OCI-LY3 (cell line): ENCODE measurements around the gene EDAR.

Experiments used
- H2AFZ ChIP-seq: fragments of 200-600, 300-600 bp; shearing (Covaris generic); 2 replicates; pipeline ENCODE4 v1.6.0; 2014; ENCODE audit warnings: antibody characterized with exemption, low read depth, low read length
- H3K27ac ChIP-seq: fragments of 200-600, 300-600 bp; sonication (generic); 2 replicates; pipeline ENCODE4 v1.5.1; 2014; ENCODE audit warnings: mild to moderate bottlenecking, low read length, moderate library complexity, mixed read lengths
- H3K27me3 ChIP-seq: fragments of 200-600, 300-600 bp; sonication (generic); 2 replicates; pipeline ENCODE4 v1.6.1; 2014; ENCODE audit warnings: low read depth, low read length, mixed read lengths
- H3K36me3 ChIP-seq: fragments of 200-600, 300-600 bp; sonication (generic); replicated peaks from 2 replicates; pipeline ENCODE3; 2014; ENCODE audit warnings: low read depth, low read length, mixed read lengths
- H3K4me1 ChIP-seq: fragments of 300-600, 200-600 bp; sonication (generic); 2 replicates; pipeline ENCODE4 v1.6.1; 2014; ENCODE audit warnings: low read length, mixed read lengths
- H3K4me2 ChIP-seq: fragments of 200-600, 300-600 bp; sonication (generic); 2 replicates; pipeline ENCODE4 v1.6.1; 2014; ENCODE audit warnings: low read length, mixed read lengths
- H3K4me3 ChIP-seq: fragments of 300-600, 200-600 bp; sonication (generic); 2 replicates; pipeline ENCODE4 v1.5.1; 2014; ENCODE audit warnings: antibody characterized with exemption, mild to moderate bottlenecking, low read length, moderate library complexity
- H3K79me2 ChIP-seq: fragments of 300-600, 200-600 bp; shearing (Covaris generic); 2 replicates; pipeline ENCODE4 v1.6.1; 2014; ENCODE audit warnings: mild to moderate bottlenecking, low read length, mixed read lengths
- H3K9ac ChIP-seq: fragments of 300-600, 200-600 bp; shearing (Covaris generic); 2 replicates; pipeline ENCODE4 v1.6.0; 2014; ENCODE audit warnings: mild to moderate bottlenecking, low read length, moderate library complexity
- H3K9me3 ChIP-seq: fragments of 200-600, 300-600 bp; shearing (Covaris generic); 2 replicates; pipeline ENCODE4 v1.6.1; 2014; ENCODE audit warnings: low read length, mixed read lengths; ENCODE audit not compliant: insufficient read depth
- H4K20me1 ChIP-seq: fragments of 200-600, 300-600 bp; sonication (generic); 2 replicates; pipeline ENCODE4 v1.6.1; 2016; ENCODE audit warnings: low read length, mixed read lengths; ENCODE audit not compliant: insufficient read depth
- EZH2phosphoT487 ChIP-seq: fragments of 200-600 bp; shearing (Covaris generic); IDR thresholded peaks from 2 replicates; pipeline ENCODE4 v1.6.1; 2018; ENCODE audit warnings: antibody characterized with exemption, mixed run types, low read depth
- TF ChIP-seq, protein P1 (sequence below): fragments of 200-600, 300-600 bp; sonication (generic); IDR thresholded peaks from 2 replicates; pipeline ENCODE4 v1.5.1; 2014; ENCODE audit warnings: antibody characterized with exemption, low read length, low read depth

Gene EDAR

DNA sequence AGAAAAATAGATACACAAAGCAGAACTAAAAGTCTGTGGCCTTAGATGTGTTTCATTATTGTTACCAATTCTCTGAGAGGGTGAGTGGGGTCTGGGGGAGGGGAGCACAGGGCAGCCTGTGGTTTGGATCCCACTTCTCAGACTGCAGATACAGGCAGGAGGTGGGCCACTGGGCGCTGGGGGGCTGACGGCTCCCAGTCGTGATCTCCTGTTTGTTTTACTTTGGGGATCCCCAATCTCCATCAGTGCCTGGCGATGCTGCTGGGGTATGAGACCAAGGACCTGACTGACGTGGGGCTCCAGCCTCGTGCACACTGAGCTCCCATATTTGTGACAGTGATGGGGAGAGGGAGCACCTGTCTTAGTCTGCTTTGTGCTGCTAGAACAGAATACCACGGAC is 54.9 kb downstream of the EDAR start:
- Histone ChIP-seq H3K27ac (no peak overlapping the region), H3K9ac (no peak overlapping the region), H3K4me3 (no peak overlapping the region), H2AFZ (no peak overlapping the region), H3K36me3 (no peaks in the 10 kb centered on the region), H4K20me1 (no peaks in the 10 kb centered on the region), H3K9me3 (no peaks in the 10 kb centered on the region), H3K4me1 (no peaks in the 10 kb centered on the region), H3K4me2 (no peak overlapping the region), H3K27me3 (no peaks in the 10 kb centered on the region), H3K79me2 (no peaks in the 10 kb centered on the region)
- TF ChIP-seq, protein P1, sequence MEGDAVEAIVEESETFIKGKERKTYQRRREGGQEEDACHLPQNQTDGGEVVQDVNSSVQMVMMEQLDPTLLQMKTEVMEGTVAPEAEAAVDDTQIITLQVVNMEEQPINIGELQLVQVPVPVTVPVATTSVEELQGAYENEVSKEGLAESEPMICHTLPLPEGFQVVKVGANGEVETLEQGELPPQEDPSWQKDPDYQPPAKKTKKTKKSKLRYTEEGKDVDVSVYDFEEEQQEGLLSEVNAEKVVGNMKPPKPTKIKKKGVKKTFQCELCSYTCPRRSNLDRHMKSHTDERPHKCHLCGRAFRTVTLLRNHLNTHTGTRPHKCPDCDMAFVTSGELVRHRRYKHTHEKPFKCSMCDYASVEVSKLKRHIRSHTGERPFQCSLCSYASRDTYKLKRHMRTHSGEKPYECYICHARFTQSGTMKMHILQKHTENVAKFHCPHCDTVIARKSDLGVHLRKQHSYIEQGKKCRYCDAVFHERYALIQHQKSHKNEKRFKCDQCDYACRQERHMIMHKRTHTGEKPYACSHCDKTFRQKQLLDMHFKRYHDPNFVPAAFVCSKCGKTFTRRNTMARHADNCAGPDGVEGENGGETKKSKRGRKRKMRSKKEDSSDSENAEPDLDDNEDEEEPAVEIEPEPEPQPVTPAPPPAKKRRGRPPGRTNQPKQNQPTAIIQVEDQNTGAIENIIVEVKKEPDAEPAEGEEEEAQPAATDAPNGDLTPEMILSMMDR: no peak
- no peak for TF ChIP-seq EZH2phosphoT487

DNA sequence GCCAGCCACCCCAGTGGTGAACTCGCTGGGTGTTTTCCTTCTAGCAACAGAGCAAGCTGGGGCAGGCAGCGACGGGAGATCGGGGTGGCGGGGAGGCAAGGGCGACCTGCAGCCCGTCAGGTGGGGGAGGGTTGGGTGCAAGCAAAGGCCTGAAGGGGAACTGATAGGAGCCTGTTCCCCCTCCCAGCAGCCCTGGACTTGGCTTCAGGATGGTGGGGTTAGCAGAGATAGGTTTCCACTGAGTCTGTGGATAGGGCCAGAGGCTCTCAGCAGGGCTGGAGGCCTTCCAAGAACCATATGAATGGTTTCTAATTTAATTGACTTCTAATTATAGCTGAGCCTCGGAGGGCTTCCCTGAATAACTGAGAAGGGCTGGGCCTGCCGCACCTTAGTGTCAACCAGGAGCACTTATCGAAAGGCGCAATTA is 55.3 kb downstream of the EDAR start:
- Histone ChIP-seq H3K4me2 (no peak overlapping the region), H3K36me3 (no peaks in the 10 kb centered on the region), H4K20me1 (no peaks in the 10 kb centered on the region), H3K4me1 (no peaks in the 10 kb centered on the region), H3K79me2 (no peaks in the 10 kb centered on the region), H3K27me3 (no peaks in the 10 kb centered on the region), H2AFZ (no peak overlapping the region), H3K9ac (no peak overlapping the region), H3K27ac (no peak overlapping the region), H3K4me3 (no peak overlapping the region), H3K9me3 (no peaks in the 10 kb centered on the region)
- no peak for TF ChIP-seq EZH2phosphoT487
- TF ChIP-seq, protein P1: no peak

DNA sequence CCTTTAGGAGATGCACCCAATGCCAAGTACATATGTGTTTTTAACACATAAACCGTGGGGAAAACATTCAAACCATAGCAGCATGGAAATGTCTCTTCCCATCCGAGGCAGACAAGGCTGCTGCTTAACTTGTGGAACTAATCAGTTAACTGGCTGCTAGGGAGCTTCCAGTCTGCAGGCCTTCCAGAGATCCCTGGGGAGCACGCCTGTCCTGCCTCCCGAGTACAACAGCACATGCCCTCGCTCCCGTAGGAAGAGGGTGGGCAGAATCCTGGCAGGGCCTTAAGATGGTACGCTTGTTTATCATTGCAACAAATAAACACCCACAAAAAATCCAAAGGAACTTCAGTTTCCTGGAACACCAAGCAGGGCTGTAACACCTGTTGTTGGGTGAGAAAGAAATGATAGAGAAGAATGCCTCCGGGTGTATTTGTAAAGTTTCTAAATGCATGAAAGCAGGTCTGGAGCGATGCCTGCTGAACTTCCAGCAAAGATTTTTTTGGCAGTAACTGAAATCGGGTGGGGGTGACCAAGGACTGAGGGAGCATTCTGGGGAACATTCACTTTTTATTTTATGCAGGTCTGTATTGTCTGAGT is 56.2 kb downstream of the EDAR start:
- Histone ChIP-seq H4K20me1 (no peaks in the 10 kb centered on the region), H3K27me3 (no peaks in the 10 kb centered on the region), H3K27ac (no peak overlapping the region), H3K4me3 (no peak overlapping the region), H3K4me1 (no peaks in the 10 kb centered on the region), H3K79me2 (no peaks in the 10 kb centered on the region), H3K36me3 (no peaks in the 10 kb centered on the region), H3K9me3 (no peaks in the 10 kb centered on the region), H3K9ac (no peak overlapping the region), H2AFZ (no peak overlapping the region), H3K4me2 (no peak overlapping the region)
- TF ChIP-seq EZH2phosphoT487: no peak
- TF ChIP-seq, protein P1: no peak

DNA sequence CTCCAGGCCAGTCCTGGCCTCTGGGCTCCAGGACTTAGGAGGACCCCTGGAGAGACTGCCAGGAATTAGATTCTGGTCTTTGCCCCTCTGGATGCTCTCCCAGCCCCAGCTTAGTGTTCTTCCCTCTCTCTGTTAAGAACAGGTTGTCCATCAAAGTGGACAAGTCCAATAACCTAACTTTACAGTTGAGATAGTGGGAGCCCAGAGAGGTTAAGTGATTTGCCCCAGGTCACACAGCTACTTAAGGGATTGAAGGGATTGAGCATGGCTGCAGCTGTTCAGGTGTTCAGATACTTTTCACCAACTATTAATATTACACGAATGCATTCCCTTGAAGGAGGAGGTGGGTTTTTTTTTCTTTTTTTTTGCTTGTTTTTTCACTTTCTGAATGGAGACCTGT is 57.6 kb downstream of the EDAR start:
- Histone ChIP-seq H3K27me3 (no peaks in the 10 kb centered on the region), H2AFZ (no peak overlapping the region), H4K20me1 (no peaks in the 10 kb centered on the region), H3K9ac (no peak overlapping the region), H3K4me1 (no peaks in the 10 kb centered on the region), H3K27ac (no peak overlapping the region), H3K36me3 (no peaks in the 10 kb centered on the region), H3K9me3 (no peaks in the 10 kb centered on the region), H3K4me3 (no peak overlapping the region), H3K79me2 (no peaks in the 10 kb centered on the region), H3K4me2 (no peak overlapping the region)
- TF ChIP-seq, protein P1: no peak
- TF ChIP-seq EZH2phosphoT487: no peak
